ENCODE data around the gene EBF4.

DNA sequence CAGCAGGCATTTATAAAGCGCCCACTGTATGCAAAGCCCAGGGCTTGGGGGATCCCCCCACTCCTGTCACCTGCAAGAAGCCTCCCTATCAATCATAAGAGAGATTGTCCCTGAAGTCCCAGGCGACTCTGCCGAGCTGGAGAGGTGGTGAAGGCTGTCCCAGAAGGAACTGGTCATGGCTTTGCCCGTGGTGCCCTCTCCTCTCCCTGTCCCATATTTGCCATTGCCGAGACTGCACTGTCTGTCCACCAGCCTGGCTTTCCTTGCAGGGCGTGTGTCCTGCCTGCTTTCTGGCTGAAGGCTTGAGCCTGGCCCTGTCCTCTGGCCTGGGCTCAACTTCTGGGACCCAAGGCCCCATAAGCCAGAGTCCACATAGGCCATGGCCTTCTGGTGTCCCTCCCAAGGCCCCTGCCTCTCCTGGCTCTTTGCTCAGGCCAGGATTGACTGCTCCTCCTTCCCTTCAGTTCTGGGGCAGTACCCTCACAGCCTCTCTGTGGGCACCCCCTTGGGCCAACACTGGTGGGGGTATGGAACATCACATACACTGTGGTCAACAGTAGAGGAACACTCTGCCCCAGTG is 61.0 kb downstream of the EBF4 start:
- no peak for TF ChIP-seq POLR2A (IDR thresholded peaks at IDR 0.05)
- TF ChIP-seq, protein P1, sequence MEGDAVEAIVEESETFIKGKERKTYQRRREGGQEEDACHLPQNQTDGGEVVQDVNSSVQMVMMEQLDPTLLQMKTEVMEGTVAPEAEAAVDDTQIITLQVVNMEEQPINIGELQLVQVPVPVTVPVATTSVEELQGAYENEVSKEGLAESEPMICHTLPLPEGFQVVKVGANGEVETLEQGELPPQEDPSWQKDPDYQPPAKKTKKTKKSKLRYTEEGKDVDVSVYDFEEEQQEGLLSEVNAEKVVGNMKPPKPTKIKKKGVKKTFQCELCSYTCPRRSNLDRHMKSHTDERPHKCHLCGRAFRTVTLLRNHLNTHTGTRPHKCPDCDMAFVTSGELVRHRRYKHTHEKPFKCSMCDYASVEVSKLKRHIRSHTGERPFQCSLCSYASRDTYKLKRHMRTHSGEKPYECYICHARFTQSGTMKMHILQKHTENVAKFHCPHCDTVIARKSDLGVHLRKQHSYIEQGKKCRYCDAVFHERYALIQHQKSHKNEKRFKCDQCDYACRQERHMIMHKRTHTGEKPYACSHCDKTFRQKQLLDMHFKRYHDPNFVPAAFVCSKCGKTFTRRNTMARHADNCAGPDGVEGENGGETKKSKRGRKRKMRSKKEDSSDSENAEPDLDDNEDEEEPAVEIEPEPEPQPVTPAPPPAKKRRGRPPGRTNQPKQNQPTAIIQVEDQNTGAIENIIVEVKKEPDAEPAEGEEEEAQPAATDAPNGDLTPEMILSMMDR (IDR thresholded peaks at IDR 0.05): no peak
